Measurements from ENCODE around the gene CARS2. TPM values are rescaled to one million over a fixed set of nuclear protein-coding genes. Genes with fewer than 3 reads are reported as not detected.
A peak's percentile ranks its signal among the peaks of the same experiment; 100 is the strongest.

CARS2 gene
- total and polyA plus RNA-seq, 2 donors from 2014 or later, result 57.1 to 57.9 TPM

DNA sequence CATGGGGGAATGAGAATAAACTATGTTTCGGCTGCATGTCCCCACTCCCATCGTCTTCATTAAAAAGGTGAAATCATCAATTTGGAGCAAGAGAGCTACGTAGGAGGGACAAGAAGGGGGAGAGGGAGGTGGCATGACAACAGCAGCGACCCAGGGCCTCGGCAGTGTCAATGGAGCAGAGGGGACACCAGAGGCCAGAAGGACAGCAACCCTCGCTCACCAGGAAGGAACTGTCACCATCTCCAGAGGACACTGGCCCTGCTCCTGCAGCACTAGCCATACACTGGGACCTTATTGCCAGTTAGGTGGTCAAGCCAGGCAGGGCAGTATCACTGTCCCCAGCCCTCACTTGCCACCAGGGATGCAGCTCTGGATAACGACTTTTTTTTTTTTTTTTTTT is 56.4 kb downstream of the CARS2 start:
- TF ChIP-seq, protein P1, sequence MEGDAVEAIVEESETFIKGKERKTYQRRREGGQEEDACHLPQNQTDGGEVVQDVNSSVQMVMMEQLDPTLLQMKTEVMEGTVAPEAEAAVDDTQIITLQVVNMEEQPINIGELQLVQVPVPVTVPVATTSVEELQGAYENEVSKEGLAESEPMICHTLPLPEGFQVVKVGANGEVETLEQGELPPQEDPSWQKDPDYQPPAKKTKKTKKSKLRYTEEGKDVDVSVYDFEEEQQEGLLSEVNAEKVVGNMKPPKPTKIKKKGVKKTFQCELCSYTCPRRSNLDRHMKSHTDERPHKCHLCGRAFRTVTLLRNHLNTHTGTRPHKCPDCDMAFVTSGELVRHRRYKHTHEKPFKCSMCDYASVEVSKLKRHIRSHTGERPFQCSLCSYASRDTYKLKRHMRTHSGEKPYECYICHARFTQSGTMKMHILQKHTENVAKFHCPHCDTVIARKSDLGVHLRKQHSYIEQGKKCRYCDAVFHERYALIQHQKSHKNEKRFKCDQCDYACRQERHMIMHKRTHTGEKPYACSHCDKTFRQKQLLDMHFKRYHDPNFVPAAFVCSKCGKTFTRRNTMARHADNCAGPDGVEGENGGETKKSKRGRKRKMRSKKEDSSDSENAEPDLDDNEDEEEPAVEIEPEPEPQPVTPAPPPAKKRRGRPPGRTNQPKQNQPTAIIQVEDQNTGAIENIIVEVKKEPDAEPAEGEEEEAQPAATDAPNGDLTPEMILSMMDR (IDR thresholded peaks at IDR 0.05; ENCODE audit: borderline replicate concordance, extremely low read depth, insufficient read depth), result no peak
- FAIRE-seq, result no peak
- peaks cover 0 to 8% (median 0%) of the 10 kb centered on the region in 3 donors for H3K36me3 ChIP-seq (ENCODE audit: control insufficient read depth in 2 of 3, insufficient read depth in 3 of 3, low read length in 3 of 3)

DNA sequence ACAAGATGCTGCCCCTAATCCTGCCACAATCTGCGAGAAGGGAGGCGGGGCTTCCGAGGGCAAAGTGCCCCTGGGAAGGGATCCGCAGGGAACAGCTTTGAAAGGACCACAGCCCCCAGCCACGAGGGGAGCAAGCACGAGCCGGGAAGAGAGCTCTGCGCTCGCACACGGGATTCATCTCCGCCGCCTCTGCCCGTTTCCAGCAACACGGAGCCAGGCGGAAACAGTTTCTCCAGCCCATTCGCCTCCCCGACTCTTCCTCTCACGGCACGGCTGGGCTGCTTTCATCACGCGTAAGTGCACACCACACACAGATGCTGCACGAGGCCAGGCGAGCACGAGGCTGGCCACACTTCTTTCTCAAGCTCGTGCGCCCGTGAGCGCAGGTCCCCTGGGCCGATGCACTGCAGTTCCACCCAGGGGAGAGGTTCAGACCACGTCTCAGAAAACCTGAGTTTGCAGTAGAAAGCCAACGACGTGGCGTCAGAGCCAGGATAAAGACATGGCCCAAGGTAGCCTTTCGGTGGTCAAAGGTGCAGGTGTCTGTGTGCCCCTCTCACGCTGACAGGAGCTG is 57.0 kb downstream of the CARS2 start:
- Histone ChIP-seq H3K9ac (ENCODE audit: low read length in 3 of 3) (no peak overlapping the region), H3K36me3 (ENCODE audit: control insufficient read depth in 2 of 3, insufficient read depth in 3 of 3, low read length in 3 of 3) (peaks cover under 1 to 8% (median 1%) of the 10 kb centered on the region in 3 donors), H3K4me1 (ENCODE audit: control insufficient read depth in 2 of 3, insufficient read depth in 2 of 3, low read depth in 1 of 3, low read length in 3 of 3) (peaks cover 0 to 4% (median 0%) of the 10 kb centered on the region in 3 donors), H3K9me3 (ENCODE audit: control insufficient read depth in 2 of 3, insufficient read depth in 1 of 3, low read length in 3 of 3) (no peaks in the 10 kb centered on the region), H3K27ac (ENCODE audit: low read depth in 2 of 2, low read length in 2 of 2) (no peak overlapping the region), H3K27me3 (ENCODE audit: control insufficient read depth, insufficient read depth, low read length) (no peaks in the 10 kb centered on the region), H3K4me3 (ENCODE audit: low read length in 3 of 3) (no peak overlapping the region)
- intact Hi-C loops (cut with DNase I), result no loop called here
- DNase-seq, result peak in 1 of 5 donors; percentile 66
- FAIRE-seq, result no peak
- TF ChIP-seq, protein P1 (IDR thresholded peaks at IDR 0.05; ENCODE audit: borderline replicate concordance, extremely low read depth, insufficient read depth), result no peak

More for the DNA sequence above, 56.4 kb downstream of the CARS2 start:
- intact Hi-C loops (cut with DNase I), result no loop called here
- Histone ChIP-seq H3K4me1 (ENCODE audit: control insufficient read depth in 2 of 3, insufficient read depth in 2 of 3, low read depth in 1 of 3, low read length in 3 of 3) (peaks cover 0 to 3% (median 0%) of the 10 kb centered on the region in 3 donors), H3K27me3 (ENCODE audit: control insufficient read depth, insufficient read depth, low read length) (no peaks in the 10 kb centered on the region), H3K4me3 (ENCODE audit: low read length in 3 of 3) (no peak overlapping the region), H3K27ac (ENCODE audit: low read depth in 2 of 2, low read length in 2 of 2) (no peak overlapping the region), H3K9me3 (ENCODE audit: control insufficient read depth in 2 of 3, insufficient read depth in 1 of 3, low read length in 3 of 3) (no peaks in the 10 kb centered on the region), H3K9ac (ENCODE audit: low read length in 3 of 3) (no peak overlapping the region)
- DNase-seq, result no peak

DNA sequence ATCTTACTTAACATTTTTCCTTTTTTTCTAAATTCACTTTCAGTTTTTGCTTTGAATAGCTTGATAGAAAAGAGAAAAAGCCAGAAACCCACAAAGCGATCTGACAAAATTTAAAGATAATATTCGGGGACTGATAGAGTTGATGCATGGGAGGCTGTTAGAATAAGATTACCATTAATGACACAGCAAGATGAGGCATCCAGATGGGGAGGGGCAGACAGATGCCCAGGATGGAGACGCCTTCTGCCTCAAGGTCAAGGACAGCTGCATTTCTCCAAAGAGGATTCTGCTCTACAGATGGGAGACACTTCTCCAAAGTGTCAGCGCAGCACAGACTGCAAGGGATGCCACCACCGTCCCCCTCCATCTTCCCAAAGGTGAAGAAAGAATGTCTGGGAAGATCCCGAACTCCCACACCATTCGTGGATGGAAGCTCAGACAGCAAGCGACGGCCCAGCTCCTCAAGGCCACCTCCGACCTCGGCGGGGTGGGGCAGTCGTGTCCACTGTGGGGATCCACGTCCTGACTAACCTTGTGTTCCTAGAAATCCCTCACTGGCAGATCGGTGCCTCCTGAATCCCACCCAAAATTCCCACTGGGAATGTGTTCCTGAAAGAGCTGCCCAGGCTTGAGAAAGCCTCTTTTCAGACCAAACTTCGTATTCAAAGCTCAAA is 57.6 kb downstream of the CARS2 start:
- Histone ChIP-seq H3K27ac (ENCODE audit: low read depth in 2 of 2, low read length in 2 of 2) (no peak overlapping the region), H3K9ac (ENCODE audit: low read length in 3 of 3) (no peak overlapping the region), H3K27me3 (ENCODE audit: control insufficient read depth, insufficient read depth, low read length) (no peaks in the 10 kb centered on the region), H3K36me3 (ENCODE audit: control insufficient read depth in 2 of 3, insufficient read depth in 3 of 3, low read length in 3 of 3) (peaks cover 3 to 12% (median 7%) of the 10 kb centered on the region in 3 donors), H3K9me3 (ENCODE audit: control insufficient read depth in 2 of 3, insufficient read depth in 1 of 3, low read length in 3 of 3) (no peaks in the 10 kb centered on the region), H3K4me1 (ENCODE audit: control insufficient read depth in 2 of 3, insufficient read depth in 2 of 3, low read depth in 1 of 3, low read length in 3 of 3) (peaks cover 0 to 4% (median 0%) of the 10 kb centered on the region in 3 donors), H3K4me3 (ENCODE audit: low read length in 3 of 3) (no peak overlapping the region)
- FAIRE-seq, result no peak
- intact Hi-C loops (cut with DNase I), result no loop called here
- TF ChIP-seq, protein P1 (IDR thresholded peaks at IDR 0.05; ENCODE audit: borderline replicate concordance, extremely low read depth, insufficient read depth), result no peak
- DNase-seq, result peak in 1 of 5 donors; percentile 69

Measured in kidney (tissue), 14 donors.